IMR-90 (cell line): ENCODE measurements around the gene SSR2.

Experiments used
- BHLHE40 ChIP-seq: fragments of 150-350 bp; IDR thresholded peaks from 2 replicates; pipeline ENCODE4 v1.6.1; 2016; ENCODE audit warnings: mild to moderate bottlenecking, low read depth, low read length
- CEBPB ChIP-seq: IDR thresholded peaks from 2 replicates; pipeline ENCODE4 v1.6.1; 2012; ENCODE audit warnings: low read depth, low read length, improper control_type of control experiment
- MAFK ChIP-seq: IDR thresholded peaks from 2 replicates; pipeline ENCODE4 v1.6.1; 2012; ENCODE audit warnings: low read depth, low read length, improper control_type of control experiment
- MXI1 ChIP-seq: IDR thresholded peaks from 2 replicates; pipeline ENCODE4 v1.6.1; 2012; ENCODE audit warnings: low read depth, mild to moderate bottlenecking, low read length, moderate library complexity, borderline replicate concordance
- NFE2L2 ChIP-seq: fragments of 150-350 bp; IDR thresholded peaks from 2 replicates; pipeline ENCODE4 v1.6.1; 2016; ENCODE audit warnings: low read depth, mild to moderate bottlenecking, low read length
- POLR2A ChIP-seq: IDR thresholded peaks from 2 replicates; pipeline ENCODE4 v1.6.1; 2012; ENCODE audit warnings: mild to moderate bottlenecking, low read depth, low read length
- RAD21 ChIP-seq: IDR thresholded peaks from 2 replicates; pipeline ENCODE4 v1.6.1; 2012; ENCODE audit warnings: low read length, improper control_type of control experiment
- RFX5 ChIP-seq: IDR thresholded peaks from 2 replicates; pipeline ENCODE4 v1.8.0; 2012; ENCODE audit warnings: low read depth, mild to moderate bottlenecking, low read length, moderate library complexity
- SMC3 ChIP-seq: fragments of 150-350 bp; IDR thresholded peaks from 2 replicates; pipeline ENCODE4 v1.6.1; 2016; ENCODE audit warnings: low read depth, mild to moderate bottlenecking, antibody characterized with exemption, low read length, moderate library complexity
- TF ChIP-seq, protein P1 (sequence below): conservative IDR thresholded peaks from 2 replicates; pipeline ENCODE4 v1.5.1; 2012; ENCODE audit warnings: mild to moderate bottlenecking, low read depth, low read length, improper control_type of control experiment
- TF ChIP-seq, protein P2 (sequence below): fragments of 150-350 bp; IDR thresholded peaks from 2 replicates; pipeline ENCODE4 v1.6.1; 2016; ENCODE audit warnings: low read depth, mild to moderate bottlenecking, low read length, moderate library complexity, borderline replicate concordance
- TF ChIP-seq, protein P3 (sequence below): fragments of 150-350 bp; IDR thresholded peaks from 2 replicates; pipeline ENCODE4 v1.6.1; 2017; ENCODE audit warnings: mild to moderate bottlenecking, antibody characterized with exemption, low read length, low read depth

DNA sequence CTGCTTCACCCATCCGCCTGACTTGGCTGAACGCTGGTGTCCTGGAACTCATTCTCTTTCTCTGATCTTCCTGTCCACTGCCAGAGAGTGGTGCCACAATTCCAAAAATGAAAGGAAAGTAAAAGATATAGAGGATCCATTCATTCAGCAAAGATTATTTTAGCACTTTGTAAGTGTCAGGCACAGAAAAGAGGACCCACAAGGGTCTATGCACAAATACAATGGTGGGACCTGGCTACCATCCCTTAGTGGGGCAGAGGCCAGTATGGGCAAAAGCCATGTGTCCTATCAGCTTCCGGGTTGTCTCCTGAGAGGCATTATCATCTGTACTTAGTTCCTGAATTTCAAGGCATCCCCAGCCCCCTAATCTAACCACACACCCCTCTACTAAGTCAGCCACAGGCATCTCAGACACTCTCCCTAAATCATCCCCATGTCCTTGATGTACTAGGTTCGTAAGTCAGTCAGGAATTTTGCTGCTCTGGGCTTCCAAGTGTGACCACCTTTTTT is 19.0 kb downstream of the SSR2 start:
- TF ChIP-seq POLR2A (no peak), RFX5 (no peak), MXI1 (no peak), NFE2L2 (no peak), MAFK (no peak), SMC3 (no peak), BHLHE40 (no peak), RAD21 (no peak), CEBPB (no peak)
- TF ChIP-seq, protein P1, sequence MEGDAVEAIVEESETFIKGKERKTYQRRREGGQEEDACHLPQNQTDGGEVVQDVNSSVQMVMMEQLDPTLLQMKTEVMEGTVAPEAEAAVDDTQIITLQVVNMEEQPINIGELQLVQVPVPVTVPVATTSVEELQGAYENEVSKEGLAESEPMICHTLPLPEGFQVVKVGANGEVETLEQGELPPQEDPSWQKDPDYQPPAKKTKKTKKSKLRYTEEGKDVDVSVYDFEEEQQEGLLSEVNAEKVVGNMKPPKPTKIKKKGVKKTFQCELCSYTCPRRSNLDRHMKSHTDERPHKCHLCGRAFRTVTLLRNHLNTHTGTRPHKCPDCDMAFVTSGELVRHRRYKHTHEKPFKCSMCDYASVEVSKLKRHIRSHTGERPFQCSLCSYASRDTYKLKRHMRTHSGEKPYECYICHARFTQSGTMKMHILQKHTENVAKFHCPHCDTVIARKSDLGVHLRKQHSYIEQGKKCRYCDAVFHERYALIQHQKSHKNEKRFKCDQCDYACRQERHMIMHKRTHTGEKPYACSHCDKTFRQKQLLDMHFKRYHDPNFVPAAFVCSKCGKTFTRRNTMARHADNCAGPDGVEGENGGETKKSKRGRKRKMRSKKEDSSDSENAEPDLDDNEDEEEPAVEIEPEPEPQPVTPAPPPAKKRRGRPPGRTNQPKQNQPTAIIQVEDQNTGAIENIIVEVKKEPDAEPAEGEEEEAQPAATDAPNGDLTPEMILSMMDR = no peak
- TF ChIP-seq, protein P2, sequence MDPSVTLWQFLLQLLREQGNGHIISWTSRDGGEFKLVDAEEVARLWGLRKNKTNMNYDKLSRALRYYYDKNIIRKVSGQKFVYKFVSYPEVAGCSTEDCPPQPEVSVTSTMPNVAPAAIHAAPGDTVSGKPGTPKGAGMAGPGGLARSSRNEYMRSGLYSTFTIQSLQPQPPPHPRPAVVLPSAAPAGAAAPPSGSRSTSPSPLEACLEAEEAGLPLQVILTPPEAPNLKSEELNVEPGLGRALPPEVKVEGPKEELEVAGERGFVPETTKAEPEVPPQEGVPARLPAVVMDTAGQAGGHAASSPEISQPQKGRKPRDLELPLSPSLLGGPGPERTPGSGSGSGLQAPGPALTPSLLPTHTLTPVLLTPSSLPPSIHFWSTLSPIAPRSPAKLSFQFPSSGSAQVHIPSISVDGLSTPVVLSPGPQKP = no peak
- TF ChIP-seq, protein P3, sequence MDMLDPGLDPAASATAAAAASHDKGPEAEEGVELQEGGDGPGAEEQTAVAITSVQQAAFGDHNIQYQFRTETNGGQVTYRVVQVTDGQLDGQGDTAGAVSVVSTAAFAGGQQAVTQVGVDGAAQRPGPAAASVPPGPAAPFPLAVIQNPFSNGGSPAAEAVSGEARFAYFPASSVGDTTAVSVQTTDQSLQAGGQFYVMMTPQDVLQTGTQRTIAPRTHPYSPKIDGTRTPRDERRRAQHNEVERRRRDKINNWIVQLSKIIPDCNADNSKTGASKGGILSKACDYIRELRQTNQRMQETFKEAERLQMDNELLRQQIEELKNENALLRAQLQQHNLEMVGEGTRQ = no peak
